Middle frontal gyrus (tissue), 1 donor: ENCODE data around the gene SEMA5B.
A peak's percentile ranks its signal among the peaks of the same experiment; 100 is the strongest.

Source experiments
- DNase-seq: peaks from one replicate; pipeline ENCODE4 v3.0.0-alpha.2; 2015; ENCODE audit warnings: low spot score; ENCODE audit errors: extremely low spot score

Gene SEMA5B

DNA sequence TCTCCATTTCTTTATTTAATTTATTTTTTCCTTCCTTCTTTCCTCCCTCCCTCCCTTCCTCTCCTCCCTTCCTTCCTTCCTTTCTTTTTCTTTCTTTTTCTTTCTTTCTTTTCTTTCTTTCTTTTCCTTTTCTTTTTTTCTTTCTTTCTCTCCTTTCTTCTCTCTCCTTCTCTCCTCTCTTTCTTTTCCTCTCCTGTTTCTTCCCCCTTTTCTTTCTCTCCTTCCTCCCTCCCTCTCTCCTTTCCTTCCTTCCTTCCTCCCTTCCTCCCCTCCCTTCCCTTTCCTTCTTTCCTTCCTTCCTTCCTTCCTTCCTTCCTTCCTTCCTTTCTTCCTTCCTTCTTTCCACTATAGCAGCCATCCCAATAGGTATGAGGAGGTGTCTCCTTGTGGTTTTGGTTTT, 32.5 kb upstream of the SEMA5B start:
- DNase-seq, result no peak

- no peak for DNase-seq
These were observed 30.9 kb upstream of the SEMA5B start for GRCh38 chr3:123058505-123058904.

DNA sequence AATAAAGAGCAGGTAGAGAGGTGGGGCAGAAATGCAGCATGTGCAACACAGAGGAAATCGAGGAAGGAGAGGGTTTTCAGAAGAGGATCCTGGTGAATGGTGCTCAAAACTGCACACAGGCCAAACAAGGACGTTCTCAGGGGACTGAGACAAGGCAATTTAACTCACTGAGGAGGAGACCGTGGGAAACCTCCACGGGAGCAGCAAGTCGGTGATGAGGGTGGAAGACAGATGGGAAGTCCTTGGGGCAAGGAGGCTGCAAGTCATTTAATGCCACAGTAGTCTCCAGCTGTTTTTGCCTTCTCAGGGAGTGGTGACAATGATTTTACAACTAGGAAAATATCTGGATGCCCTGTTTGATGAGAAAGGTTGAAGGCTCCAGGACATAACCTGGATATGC, 27.8 kb upstream of the SEMA5B start:
- DNase-seq, result no peak

- no peak for DNase-seq
These were observed 27.4 kb upstream of the SEMA5B start for GRCh38 chr3:123054931-123055330.

DNA sequence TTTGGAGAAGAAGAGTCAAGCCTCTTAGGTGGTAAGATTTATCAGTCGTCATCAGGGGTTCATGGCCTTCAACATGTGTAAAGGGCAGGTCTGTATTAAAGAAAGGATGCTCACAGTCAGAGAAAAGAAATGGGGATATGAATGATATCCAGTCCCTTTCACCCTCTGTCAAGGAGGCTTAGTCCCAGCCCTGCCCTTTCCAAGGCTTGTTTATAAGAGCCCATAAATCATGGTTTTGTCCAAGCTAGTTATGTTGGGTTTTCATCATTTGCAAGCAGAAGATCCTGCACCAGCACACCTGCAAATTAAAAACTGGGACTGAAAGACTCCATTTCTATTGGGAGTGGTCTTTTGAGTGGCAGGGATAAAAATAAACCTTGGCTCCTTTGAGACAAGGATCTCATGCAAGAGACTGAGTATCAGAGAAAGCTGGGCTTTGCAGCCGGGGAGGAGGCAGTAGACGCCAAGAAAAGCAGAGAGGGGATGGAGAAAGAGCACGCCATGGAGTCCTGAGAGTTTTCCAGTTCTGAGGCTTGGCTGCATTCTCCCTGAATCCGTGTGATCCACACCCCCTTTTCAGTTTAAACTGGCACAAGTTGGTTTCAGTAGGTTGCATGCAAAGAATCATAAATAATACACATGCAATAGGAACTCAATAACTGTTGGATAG, 26.7 kb upstream of the SEMA5B start:
- DNase-seq, result no peak

DNA sequence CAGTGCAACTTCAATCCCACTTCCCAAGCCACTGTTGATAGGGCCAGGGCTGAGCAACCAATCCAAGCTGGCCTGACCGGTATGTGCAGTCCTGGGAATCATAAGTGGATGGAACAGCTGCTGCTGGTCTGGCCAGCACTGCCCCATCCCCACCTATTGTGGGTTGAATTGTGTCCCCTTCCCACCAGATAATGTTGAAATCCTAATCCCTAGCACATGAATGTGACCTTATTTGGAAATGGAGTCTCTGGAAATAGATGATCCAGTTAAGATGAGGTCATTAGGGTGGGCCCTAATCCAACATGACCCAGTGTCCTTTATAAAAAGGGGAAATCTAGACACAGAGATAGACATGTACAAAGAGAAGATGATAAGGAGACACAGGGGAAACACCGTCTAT, 25.5 kb upstream of the SEMA5B start:
- no peak for DNase-seq

DNA sequence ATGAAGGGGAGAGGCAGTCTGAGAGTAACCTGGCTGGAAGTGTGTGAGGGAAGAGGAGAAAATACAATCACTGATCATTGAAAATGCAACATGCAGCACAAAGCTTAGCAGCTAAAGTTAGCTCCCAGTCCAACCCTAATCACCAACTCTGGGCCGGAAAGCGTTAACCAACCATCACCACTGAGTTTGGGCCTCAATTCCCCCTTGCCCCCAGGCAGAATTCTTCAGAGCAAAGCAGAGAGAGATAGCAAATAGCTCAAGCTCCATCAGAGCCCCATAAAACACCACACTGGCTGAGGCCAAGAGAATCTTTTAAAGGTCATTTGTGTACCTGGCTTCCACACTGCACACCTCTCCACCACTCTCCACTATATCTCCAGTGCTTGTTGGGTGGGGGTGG, 23.1 kb upstream of the SEMA5B start:
- DNase-seq, result no peak

DNA sequence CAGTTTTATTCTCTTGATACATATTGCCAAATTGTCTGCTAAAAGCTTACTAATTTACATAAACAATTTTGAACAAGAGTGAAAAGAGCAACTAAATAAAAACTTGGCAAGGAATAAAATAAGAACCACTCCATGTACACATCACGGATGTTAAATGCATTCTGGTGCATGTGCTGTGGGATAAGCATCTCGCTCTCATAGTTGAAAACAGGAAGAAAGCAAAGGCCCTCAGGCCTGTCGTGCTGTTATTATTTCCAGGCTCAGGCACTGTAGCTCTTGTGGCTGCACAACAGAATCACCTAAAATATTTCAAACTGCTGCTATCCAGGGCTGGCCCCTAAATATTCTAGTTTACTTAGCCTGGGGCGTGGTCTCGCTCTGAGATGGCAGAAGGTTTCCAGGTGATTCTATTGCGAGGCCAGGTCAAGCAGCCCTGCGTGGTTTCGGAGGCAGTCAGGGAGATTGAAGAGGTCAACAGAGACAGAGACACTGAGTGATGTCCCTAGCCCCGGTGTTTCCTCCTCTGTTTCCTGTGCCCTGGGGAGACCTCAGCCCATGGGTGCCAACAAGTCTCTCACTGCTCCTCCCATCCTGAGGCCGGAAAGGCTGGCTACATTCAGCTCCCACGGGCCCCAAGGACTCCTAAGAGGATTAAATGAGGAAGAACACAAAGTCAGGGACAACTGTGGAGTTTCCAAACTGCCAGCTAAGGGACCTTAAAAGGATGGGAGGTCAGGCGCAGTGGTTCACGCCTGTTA, 21.1 kb upstream of the SEMA5B start:
- DNase-seq, result no peak

GRCh38 chr3:123047062-123047319, 19.4 kb upstream of the SEMA5B start:
- DNase-seq, result no peak

DNA sequence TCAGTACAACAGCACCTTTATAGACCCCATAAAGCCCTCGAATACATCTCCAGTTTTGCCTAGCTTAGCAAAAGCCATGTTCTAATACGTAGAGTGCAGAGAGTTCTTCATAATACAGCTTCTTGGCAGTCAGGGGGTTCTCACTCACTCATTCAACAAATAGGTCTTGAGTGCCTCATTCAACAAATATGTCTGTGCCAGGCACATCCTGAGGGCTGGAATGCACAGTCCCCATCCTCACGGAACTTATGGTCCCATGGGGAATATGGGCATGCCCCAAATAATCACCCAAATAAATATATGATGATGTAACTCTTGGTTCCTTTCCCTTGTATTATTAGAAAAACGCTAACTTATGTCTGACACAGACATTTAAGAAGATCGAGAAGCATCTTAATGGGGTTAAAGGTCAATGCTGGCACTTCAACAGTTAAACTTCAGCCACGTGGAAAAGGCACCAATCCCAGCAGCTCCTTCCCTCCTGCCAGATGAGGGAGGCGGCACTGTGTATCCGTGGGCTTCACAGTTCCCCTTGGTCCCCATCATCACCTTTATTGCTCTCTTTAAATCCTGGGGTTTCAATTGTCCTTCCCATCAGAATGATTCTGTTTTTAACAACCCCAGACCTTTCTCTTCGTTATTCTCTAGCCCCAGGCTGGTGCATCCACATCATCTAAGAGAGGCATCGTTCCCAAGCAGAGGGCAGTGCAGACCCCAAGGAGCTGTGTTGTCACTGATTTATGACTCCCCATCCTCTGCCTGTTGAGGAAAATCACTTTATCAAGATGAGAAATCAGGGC, 18.9 kb upstream of the SEMA5B start:
- no peak for DNase-seq

DNA sequence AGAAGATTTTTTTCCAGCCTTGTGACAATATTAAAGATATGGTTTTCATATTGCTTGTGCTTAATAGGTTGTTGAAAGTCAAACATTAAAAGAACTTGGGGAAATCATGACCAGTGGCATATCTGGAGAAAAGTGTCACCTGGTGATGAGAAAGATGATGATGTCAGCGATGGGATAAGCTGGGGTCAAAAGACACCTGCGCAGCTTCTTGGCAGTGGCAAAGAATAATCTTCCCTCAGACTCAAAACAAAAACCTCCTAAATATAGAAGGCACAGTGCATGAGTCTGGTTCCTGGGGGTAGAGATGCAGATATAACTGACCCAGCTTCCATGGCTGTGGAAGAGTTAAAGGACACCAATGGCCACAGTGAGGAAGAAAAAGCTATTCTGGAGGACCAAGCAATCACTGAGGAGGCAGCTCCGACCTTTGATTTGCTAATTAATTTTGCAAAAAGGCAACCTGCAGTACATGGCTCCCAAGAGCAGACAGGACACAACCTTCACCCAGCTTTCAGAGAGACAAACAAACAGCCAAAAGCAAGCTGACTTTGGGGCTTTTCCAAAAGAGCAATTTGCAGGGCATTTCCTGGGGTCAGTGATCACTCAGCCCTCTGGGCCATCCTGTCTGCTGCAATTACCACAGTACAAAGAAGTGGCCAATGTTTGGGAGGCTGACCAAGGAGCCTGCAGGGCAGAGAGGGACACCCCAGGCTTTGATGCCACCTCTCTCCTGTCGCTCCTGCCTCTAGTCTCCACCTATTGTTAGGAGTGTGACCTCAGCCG, 17.6 kb upstream of the SEMA5B start:
- no peak for DNase-seq

DNA sequence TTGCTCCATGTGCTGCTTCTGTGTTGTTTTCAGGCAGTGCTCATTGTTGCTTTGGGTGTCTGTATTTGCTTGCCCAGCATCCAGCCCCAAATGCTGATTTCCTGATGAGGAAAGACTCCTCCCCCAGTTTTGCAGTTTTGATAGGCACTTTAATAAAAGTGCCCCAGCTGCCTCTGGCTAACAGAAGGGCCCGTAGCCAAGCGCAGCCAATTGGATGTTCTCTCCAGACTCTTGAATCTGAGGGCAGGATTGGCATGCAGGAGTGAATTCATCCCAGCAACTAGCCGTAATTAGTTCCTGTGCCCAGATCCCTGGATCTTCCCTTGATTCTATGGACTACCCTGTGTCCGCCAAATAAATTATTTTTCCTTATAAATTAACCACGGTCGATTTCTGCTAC, 14.8 kb upstream of the SEMA5B start:
- no peak for DNase-seq

GRCh38 chr3:123039178-123039577, 11.6 kb upstream of the SEMA5B start:
- no peak for DNase-seq

GRCh38 chr3:123038751-123039150, 11.2 kb upstream of the SEMA5B start:
- no peak for DNase-seq

- DNase-seq, result no peak
These were observed 9.4 kb upstream of the SEMA5B start for GRCh38 chr3:123037015-123037375.

- DNase-seq, result no peak
These were observed 8.9 kb upstream of the SEMA5B start for GRCh38 chr3:123036352-123037014.

DNA sequence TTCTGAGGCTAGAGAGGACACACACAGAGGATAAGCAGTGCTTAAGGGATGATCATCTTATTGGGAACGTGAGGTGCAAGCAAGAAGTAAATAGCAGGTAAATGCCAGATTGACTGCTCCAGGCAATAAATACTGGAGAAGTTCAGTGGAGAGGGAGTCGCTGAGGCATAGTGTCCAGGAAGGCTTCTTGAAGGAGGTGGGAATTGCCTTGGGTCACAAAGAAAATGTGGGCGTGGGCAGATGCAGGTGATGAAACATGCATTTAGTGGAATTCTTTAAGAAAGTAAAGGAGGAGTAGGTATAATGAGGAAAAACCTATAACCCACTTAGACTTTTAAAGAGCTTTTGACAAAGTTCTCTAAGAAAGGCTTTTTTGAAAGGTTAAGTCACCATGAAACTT, 7.4 kb upstream of the SEMA5B start:
- no peak for DNase-seq

DNA sequence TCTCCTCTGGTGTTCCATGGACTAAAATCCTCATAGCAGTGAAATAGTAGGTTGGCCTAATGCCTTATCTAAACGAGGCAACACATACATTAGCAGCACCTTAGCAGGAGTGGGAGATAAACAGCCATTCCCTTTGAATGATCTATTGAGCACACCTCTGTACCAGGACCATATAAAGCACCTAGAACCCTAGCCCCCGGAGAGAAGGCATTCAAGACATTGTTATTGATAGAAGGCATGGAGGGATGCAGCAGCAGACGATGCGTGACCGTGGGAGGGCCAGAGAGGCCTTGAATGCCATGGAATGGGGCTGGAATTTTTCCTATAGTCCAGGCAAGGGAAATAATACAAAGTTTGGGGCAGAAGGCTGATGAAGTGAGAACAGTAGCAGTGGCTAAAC, 6.6 kb upstream of the SEMA5B start:
- DNase-seq, result no peak

- DNase-seq, result no peak
These were observed 4.5 kb upstream of the SEMA5B start for GRCh38 chr3:123032057-123032456.

DNA sequence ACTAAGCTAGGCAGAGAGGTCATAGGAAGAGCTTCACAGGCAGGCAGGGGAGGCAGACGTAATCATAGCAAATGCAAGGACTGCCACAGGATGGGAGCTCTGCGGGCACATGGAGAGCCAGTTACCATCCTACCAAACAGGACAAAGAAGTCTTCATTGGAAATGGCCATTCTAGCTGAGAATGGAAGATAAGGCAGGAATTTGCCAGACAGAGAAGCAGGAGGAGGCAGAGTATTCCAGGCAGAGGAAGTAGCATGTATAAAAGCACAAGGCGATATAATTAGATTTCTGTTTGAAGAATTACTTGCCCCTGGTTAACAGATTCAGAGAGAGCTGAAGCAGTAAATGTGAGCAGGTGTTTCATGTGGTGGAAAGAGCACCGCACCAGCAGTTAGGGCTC, 3.5 kb upstream of the SEMA5B start:
- DNase-seq, result no peak

GRCh38 chr3:123028233-123028828, 768 bp upstream of the SEMA5B start:
- DNase-seq, result peak; percentile 31
